Body of pancreas (tissue), 4 donors: Measurements from ENCODE around the gene FCRL5.

Experiments used
- CTCF ChIP-seq, 7 experiments: fragments of 450-650 bp in 4 of 7; fragments of 200-600 bp in 3 of 7; sonication (generic) in 3 of 7; IDR thresholded peaks; one replicate each; pipeline ENCODE4 v1.5.1; 2016 to 2019; ENCODE audit warnings: antibody characterized with exemption in 7 of 7
- POLR2A ChIP-seq, 3 donors: fragments of 450-650 bp; IDR thresholded peaks; one replicate each; pipeline ENCODE4 v1.6.1; 2016; ENCODE audit warnings: antibody characterized with exemption in 3 of 3, mild to moderate bottlenecking in 2 of 3

GRCh38 chr1:157494093-157494492 is 58.2 kb downstream of the FCRL5 start:
- TF ChIP-seq CTCF (IDR thresholded peaks at IDR 0.05) (no peak), POLR2A (IDR thresholded peaks at IDR 0.05) (no peak)
